ENCODE measurements around the gene SH2D3A.
A peak's percentile ranks its signal among the peaks of the same experiment; 100 is the strongest.
"Not testable (repeated sequence)": the region's sequence is repeated elsewhere in the genome, so short reads cannot be mapped to it uniquely, and the experiment has no call there.

The SH2D3A gene

DNA sequence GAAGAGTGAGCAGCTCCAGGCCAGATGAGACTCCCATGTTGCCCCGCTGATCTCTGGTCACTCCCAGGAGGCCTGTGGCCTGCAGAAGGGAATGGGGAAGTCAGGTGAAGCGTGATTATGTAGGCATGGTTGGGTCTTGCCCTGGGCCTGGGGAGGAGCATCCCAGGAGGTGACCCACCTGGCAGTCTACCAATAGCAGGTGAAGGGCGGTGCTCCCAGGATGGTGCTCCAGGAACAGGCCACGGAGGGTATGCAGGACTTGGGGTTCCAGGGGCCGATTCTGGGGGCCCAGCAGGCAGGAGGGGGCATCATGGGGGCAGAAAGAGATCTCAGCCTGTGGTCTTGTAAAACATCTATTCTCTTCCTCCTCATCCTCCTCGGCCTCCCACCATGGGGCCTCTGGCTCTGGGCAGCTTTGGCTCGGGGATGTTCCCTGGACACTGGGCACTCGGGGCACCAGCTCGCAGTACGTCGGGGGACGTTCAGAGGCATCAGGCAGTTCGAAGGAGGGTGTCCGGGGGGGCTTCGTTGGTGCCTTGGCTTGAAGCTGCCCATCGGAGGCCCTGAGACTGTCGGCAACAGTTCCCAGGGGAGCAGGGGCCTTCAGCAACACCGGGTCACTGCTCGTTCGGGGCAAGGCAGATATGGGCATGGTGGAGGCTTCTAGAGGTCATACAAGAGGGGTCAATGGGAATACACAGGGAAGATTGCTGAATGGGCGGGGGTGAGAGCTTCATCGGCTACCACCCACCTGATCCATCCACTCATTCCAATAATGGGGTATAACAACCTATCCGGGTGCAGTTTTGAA, 12.4 kb downstream of the SH2D3A start:
- ATAC-seq: no peak

DNA sequence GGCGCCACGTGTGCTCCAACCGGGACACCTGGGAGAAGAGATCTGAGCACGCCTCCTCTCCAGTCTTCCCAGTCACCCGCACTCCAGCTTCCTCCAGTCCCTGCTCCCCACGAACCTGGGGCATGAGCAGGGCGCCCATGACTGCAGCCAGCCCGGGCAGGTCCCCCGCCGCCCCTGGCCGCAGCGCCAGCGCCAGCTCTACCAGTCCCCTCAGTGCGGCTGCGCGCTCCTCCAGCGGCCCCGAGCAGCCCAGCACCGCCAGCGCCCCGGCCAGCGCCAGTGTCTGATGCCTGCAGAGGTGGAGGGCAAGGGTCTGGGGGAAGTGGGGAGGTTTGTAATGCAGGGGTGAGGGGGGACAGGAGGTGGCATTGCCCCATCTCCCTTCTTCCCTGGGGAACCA, 13.1 kb downstream of the SH2D3A start:
- no peak for ATAC-seq

DNA sequence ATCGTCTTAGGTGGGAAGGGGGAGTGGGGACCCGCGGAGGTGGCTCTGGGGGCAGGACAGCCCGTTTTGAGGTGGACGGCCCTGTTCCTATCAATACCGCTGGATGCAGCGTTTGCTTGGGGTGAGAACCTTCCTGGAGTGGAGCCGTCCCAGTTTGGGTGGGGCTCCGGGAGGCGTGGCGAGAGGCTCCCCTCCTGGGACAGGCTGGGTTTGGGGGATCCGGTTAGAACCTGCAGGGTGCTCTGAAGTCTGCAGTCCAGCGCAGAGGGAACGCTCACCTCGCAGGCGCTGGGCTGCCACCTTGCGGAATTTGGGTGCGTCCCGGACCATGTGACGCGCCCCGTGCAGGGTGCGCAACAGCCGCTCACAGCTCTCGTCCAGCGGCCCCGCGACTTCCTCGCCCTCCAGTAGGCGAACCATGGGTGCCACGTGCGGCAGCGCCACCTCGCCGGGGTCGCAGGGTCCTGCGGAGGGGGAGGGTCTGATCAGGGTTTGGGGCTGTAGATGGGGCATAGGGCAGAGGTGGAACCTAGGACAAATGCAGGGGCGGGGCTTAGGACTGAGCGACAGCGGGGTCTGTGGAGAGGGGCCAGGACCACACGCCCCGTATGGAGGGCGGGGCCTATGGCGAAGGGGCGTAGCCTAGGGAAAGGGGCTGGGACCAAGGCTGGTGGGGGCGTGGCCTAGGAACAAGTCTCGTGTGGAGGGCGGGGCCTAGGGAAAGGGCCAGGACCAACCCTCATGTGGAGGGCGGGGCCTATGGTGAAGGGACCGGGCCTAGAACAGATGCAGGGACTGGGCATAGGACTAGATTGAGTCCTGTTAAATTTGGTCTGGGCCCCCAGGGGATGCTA, 13.8 kb downstream of the SH2D3A start:
- peak; percentile 89 to 91 for ATAC-seq

DNA sequence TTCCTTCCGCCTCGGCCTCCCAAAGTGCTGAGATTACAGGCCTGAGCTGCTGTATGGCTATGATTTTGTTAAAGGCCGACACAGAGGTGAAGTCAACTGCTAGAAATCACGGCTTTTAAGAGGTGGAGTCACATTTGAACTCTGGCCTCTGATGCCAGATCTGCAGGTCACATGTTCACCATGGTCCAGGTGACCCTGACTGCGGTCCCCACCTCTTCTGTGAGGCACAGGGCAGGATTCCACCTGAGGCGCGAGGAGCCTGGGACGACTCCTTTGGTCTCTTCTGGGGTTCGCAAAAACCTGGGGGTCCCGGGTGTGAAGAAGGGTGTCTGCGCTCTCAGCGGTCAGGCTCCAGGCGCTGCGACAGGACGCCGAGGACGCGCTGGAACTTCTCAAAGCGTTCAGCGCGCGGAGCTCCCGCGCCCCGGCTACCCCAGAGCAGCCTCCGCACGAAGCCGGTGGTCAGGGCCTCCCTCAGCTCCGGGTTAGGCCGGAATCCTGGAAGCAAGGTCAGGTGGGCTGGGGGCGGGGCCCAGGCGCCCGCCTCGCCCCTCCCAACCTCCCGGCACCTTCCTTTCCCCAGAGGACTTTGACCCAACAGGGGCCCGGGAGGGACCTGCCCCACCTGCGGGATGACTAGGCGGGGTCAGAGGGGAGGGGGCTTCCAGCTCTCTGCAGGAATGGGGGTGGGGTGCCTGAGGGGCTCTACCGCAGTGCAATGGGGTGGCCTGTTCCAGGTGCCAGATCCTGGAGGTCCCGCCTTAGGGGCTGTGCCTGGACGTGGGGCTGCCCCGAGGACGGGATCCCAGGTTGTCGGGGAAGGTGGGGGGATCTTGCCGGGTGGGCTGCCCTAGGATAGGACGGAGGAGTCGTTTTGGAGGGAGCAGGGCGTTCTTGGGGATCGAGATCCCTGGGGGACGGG, 14.7 kb downstream of the SH2D3A start:
- no peak for ATAC-seq

DNA sequence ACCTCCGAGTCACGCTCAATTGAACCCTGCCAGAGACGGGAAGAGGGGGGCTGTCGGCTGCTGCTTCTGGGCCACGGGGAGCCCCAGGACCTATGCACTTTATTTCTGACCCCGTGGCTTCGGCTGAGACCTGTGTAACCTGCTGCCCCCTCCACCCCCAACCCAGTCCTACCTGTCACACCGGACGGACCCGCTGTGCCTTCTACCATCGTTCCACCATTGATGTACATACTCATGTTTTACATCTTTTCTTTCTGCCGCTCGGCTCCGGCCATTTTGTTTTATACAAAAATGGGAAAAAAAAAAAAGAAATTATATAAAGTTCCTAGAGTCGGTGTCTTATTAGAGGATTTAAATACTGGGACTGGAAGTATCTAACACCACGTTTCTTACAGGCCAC, 16.0 kb downstream of the SH2D3A start:
- no peak for ATAC-seq

DNA sequence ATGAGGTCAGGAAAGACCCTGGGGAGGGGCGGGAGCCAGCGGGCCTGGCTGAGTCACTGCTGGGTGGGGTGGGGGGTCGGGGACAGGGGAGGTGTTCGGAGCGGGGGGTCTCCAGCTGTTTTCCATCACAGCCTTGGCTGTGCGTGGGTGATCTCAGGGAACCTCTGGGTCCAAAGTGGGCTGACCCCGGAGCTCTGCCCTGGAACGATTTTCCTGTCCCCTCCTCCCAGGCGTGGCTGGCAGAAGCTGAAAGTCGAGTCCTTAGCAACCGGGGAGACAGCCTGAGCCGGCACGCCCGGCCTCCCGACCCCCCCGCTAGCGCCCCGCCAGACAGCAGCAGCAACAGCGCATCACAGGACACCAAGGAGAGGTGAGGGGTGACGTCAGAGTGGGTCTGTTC, 17.2 kb downstream of the SH2D3A start:
- ATAC-seq: no peak

DNA sequence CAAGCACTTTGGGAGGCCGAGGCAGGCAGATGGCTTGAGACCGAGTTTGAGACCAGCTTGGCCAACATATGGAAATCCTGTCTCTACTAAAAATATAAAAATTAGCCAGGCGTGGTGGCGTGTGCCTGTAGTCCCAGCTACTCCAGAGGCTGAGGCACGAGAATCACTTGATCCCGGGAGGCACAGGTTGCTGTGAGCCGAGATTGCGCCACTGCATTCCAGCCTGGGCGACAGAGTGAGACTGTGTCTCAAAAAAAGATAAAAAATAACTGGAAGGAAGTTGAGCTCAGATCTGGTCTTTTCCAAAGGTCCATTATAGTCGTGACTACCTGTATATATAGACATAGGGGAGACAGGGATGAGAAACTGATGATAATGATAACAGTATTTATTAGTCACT, 18.7 kb downstream of the SH2D3A start:
- not testable (repeated sequence) for ATAC-seq

DNA sequence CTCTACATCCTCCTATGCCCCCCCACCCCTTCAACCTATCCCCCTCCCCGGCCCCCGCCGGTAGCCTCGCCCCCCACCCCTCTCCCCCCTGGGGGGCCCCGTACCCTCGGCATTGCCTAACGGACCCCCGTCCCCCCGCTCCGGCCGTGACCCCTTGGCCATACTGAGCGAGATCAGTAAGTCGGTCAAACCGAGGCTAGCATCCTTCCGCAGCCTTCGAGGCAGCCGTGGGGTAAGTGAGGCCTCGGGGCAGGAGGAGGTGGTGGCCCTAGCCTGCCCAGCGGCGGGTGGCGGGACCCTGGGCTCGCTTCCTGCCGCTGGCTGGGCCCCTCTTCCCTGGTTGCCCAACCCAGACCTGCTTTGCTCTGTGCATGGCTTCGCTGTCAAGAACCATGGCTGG, 21.3 kb downstream of the SH2D3A start:
- no peak for ATAC-seq

DNA sequence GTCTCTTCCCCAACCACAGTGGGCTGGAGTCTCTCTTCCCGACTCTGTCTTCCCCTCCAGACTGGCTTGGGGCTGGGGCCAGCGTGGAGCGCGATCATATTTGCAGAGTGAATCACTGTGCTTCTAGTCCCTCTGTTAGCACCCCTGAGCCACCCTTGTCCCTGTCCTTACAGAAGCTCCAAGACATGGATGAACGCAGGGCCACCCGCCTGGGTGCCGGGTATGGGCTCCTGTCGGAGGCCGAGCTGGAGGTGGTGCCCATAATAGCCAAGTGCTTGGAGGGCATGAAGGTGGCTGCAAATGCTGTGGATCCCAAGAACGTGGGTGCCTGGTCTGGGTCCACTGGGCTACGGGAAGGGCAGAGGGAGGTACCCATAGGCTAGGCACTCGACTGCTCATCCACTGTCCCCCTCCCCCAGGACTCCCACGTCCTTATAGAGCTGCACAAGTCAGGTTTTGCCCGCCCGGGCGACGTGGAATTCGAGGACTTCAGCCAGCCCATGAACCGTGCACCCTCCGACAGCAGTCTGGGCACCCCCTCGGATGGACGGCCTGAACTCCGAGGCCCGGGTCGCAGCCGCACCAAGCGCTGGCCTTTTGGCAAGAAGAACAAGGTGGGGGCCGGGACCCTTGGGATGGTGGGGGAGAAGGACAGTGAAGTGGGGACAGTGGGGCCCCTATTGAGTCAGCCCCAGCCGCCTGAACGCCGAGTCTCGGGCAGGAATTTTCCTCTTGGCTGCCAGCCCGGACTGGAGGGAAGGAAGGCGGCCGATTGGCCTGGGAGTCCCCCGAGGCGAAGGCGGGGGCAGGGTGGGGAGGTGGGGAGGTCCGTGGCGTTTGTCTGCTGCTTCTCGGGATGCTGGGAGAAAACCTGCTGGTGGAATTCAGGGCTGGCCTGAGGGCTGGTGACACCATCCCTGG, 22.6 kb downstream of the SH2D3A start:
- ATAC-seq: no peak

DNA sequence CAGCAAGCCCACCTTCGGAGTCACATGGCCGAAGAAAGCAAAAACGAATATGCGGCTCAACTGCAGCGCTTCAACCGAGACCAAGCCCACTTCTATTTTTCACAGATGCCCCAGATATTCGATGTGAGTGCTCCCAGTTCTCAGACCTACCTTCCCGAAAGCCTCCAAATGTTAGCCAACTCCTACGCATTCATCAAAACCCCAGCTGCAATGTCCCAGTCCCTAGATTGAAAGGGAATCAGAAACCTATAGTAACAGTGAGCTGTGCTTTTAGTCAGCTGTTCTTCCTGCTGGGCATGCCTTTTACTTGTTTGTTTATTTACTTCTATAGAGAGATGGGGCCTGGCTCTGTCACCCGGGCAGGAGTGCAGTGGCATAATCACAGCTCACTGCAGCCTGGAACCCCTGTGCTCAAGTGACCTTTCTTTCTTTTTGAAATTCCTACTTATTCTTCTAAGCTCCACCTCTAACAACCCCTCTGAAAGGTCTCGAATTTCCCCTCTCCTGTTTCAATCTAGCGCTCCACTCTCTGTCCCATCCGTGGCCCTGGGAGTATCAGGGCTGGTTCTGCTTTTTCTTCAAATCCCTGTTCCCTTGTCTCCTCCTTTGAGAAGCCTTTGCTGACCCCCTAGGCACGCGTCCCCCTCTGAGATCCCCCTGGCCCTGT, 23.4 kb downstream of the SH2D3A start:
- no peak for ATAC-seq

DNA sequence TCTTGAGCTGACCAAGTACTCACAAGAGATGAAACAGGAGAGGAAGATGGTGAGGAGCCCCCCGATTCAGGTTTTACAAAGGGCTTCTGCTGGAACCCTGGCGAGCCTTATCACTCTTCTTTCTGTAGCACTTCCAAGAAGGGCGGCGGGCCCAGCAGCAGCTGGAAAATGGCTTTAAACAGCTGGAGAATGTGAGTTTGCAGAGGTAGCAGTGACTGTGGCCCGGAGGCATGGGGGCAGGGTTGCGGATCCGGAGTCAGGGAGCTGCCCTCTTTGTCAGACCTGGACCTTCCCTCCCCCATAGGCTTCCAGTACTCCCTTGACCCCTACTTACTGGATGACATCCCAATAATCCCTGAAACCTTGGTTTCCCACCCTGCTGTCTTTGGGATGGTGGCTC, 24.2 kb downstream of the SH2D3A start:
- ATAC-seq: no peak

DNA sequence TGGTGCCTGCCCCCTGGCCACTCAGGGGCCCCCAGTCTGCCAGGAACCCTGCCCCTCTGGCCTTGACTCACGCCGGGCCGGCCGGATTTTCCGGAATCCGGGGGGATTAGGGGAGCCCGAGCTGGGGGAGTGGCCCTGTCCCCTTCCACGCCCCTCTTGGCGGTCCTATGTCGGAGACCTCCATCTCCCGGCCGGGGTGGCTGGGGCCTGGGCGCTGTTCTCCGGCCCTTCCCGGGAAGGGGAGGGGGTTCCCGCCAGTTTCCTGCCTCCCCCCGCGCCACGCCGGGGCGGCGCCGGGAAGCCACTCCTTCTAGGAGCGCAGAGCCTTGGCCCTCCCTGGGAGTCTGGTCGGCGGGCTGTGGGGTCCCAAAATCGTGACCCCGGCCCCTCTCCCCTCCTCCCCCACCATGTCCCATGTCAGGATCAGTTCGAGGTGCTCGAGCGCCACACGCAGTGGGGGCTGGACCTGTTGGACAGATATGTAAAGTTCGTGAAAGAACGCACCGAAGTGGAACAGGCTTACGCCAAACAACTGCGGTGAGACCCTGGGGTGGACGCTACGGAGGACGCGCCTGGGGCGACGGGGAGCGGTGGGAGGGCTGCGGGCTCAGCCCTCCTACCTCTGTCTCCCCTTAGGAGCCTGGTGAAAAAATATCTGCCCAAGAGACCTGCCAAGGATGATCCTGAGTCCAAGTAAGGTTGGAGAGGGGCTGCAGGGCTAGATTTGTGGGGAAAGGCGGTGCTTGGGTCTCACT, 26.5 kb downstream of the SH2D3A start:
- no peak for ATAC-seq

DNA sequence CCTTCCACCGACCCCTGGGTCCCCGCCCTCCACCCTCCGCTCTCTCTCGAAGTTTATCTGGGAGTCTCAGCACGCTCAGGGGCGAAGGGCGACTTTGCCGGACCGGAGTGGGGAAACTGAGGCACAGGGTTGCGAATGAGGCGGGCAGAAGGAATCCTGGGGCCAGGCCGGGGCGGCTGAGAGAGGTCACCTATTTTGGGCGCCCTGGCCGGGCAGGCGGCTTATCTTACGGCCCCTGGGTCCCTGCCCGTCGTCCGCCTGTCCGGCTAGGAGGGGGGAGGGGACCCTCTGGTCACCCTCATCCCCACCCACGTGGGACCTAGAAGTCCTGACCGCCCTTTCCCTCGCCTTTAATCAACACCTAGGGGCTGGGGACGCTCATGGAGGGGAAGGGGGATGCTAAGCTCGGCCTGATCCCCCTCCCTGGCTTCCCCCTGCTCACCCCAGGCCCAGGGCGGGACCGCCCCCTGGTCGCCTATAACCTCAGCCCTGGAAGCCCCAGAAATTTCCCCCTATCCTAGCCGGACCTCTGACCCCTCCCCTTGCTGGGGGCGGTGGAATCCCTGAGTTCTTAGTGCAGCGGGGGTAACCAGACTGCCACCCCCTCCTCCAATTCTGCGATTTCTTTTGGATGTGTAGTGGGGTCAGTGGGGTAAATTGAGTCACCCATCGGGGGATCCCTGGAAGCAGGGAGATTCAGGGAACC, 27.2 kb downstream of the SH2D3A start:
- ATAC-seq: no peak

DNA sequence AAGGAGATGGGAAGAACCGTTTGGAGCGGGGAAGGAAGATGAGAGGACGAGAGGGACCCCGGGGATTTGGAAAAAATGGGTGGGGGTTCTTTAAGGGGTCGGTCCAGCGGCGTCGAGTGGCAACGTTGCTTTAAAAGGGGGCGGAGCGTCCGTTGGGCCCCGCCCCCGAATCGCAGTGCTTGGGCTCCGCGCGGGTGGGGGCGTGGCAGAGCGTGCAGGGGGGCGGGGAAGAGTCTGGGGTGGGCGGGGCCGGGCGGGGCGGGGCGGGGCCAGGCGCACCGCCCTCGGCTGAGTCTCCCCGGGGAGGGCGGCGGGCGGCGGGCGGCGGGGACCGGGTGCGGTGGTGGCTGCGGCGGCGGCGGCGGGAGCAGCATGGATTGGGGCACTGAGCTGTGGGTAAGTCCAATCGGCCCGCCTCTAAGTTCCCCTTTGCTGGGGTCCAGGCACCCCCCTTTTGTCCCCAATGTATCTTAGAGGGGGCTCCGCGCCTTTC, 27.8 kb downstream of the SH2D3A start, which contains the start of gene TRIP10:
TSS of gene TRIP10 (plus strand) at position 291 of the 493 bp plus-strand sequence. CDS start at position 373, 82 bp downstream.
- ATAC-seq: no peak

DNA sequence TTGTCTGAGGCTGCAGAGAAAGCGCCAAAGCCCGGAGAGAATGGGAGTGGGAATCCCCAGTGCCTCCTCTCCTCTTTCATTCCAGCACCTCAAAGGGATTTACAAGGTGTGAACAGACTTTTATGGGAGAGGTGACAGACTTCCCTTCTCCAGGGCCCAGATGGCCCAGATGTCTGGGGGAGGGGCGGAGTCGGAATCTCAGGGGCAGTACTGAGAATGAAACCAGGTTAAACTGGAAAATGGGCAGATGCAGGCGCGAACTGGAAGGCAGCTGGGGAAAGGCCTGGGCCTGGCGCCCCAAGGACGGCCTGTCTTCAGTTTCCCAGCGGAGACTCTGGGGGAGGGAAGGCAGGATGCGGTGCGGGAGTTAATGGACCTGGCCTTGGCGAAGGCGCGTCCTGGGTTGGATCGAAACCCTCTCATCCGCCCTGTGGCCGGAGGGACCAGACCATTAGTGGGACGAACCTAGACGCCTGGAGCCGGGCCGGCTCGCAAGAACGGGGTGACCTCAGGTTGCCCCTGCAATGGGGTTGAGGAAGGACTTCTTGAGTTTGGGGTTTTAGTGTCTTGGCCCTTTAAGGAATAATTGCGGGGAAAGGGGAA, 28.3 kb downstream of the SH2D3A start:
- no peak for ATAC-seq

DNA sequence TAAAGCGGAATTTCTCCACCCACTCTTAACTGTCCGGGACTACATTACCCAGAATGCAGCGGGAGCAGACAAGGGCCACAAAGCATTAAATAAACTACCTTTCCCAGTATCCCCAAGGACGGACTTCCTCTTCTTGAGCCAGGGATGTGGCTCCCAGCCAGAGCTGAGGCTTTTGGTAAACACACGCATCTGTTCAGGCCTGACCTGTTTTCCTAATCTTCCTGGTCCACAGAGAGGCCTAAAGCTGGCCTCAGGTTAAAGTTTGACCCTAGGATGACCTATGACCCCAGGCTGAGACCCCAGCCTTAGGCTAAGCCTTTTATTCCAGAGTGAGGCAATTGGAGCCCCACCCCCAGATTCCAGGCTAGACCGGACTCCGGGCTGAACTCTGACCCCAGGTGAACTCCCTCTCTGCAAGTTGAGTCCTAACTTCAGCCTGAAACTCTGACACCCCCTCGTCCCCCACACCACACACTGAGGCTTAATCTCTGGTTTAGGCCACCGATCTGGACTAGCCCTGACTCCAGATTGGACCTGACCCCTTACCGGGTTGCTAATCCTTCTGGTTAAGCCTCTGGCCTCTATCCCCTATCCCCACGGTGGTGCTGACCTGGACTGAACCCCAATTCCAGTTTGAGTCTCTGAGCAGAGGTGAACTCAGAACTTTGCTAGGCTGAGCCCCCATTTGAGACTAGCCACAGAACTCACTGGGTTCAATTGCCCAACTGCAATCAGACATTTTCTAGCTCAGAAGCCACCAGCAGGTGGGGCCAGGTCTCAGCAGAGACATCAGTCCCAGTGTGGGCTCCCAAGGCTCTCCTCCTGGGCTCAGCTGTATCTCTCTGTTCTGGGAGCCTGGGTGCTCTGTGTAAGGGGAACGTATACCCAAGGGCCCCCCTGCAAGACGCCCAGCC, 29.1 kb downstream of the SH2D3A start:
- peak; percentile 6 to 8 for ATAC-seq

DNA sequence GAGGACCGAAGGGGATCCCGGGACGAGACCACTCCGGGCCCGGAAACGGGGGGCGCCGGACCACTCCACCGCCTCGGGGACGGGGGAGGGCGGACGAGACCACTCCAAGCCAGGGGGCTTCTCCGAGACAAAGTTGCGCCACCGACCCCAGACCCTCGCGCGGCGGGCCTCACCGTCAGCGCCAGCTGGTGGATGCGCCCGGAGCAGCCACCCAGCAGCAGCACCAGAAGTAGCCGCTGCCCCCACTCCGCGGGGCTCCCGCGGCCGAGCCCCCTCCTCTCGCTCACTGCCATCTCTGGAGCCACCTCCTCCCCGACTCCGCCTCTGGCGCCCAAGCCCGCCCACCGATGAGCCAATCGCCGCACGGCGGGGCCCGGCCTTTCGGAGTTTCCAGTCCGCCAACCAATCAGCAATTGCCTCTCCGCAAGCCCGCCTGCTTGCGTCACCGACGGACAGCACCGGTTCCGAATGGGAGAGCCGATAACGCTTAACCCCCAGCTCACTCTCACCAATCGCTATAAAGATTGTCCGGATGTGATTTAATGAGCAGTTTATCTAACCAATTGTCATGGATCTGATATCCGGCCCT, 29.9 kb downstream of the SH2D3A start, which contains the start of gene GPR108:
TSS of gene GPR108 (minus strand) at position 297 of the 589 bp plus-strand sequence. CDS start at position 293, 4 bp downstream.
- ATAC-seq: peak; percentile 84

Data from activated CD4-positive, CD25-positive, alpha-beta regulatory T cell treated with anti-CD3 and anti-CD28 coated beads, Interleukin-2, amount 50 U/mL, for 24 hours (primary cell).